ENCODE results near the gene WWOX. TPM values are rescaled to one million over a fixed set of nuclear protein-coding genes. Genes with fewer than 3 reads are reported as not detected.

The WWOX gene
- polyA plus RNA-seq, 1 donor from 2014 or later = 25.6 TPM

GRCh38 chr16:79143026-79143425, 1043.6 kb downstream of the WWOX start:
- H2AFZ ChIP-seq (ENCODE audit: low read depth, low read length) = no peak overlapping the region
- no peaks in the 10 kb centered on the region for H3K27me3 ChIP-seq (ENCODE audit: insufficient read depth, low read depth, low read length)
- H3K4me3 ChIP-seq (ENCODE audit: low read length) = no peak overlapping the region
- H3F3A ChIP-seq (ENCODE audit: insufficient read depth, low read length, poor library complexity, severe bottlenecking) = no peaks in the 10 kb centered on the region
- H3K9me3 ChIP-seq (ENCODE audit: low read length) = no peaks in the 10 kb centered on the region
- no peaks in the 10 kb centered on the region for H3K36me3 ChIP-seq (ENCODE audit: insufficient read depth, low read length)
- H3K79me2 ChIP-seq (replicated peaks; ENCODE audit: insufficient read depth, low read length) = no peaks in the 10 kb centered on the region
- no peak overlapping the region for H3K4me2 ChIP-seq (ENCODE audit: low read length)
- no peak overlapping the region for H3K27ac ChIP-seq (ENCODE audit: low read length)
- TF ChIP-seq MXI1 (conservative IDR thresholded peaks at IDR 0.05; ENCODE audit: poor library complexity, severe bottlenecking) (no peak), TAF1 (IDR thresholded peaks at IDR 0.05; ENCODE audit: low read depth) (no peak), RAD21 (conservative IDR thresholded peaks at IDR 0.05) (no peak), EP300 (conservative IDR thresholded peaks at IDR 0.05; ENCODE audit: poor library complexity, severe bottlenecking) (no peak), CTCF (IDR thresholded peaks at IDR 0.05; ENCODE audit: poor library complexity, severe bottlenecking) (no peak), EZH2 (IDR thresholded peaks at IDR 0.05; ENCODE audit: borderline replicate concordance, insufficient read depth, low read length, poor library complexity, severe bottlenecking) (no peak), POLR2AphosphoS5 (IDR thresholded peaks at IDR 0.05) (no peak), REST (IDR thresholded peaks at IDR 0.05; ENCODE audit: borderline replicate concordance) (no peak), SMC3 (conservative IDR thresholded peaks at IDR 0.05; ENCODE audit: poor library complexity) (no peak)
- H3K9me2 ChIP-seq (ENCODE audit: insufficient read depth, low read length) = no peaks in the 10 kb centered on the region
- no peaks in the 10 kb centered on the region for H4K20me1 ChIP-seq (ENCODE audit: insufficient read depth)
- no peak overlapping the region for H3K9ac ChIP-seq (ENCODE audit: low read length)

GRCh38 chr16:79150151-79150550, 1050.7 kb downstream of the WWOX start:
- Histone ChIP-seq H3K9me2 (ENCODE audit: insufficient read depth, low read length) (no peaks in the 10 kb centered on the region), H3K36me3 (ENCODE audit: insufficient read depth, low read length) (no peaks in the 10 kb centered on the region), H3F3A (ENCODE audit: insufficient read depth, low read length, poor library complexity, severe bottlenecking) (no peaks in the 10 kb centered on the region), H3K79me2 (replicated peaks; ENCODE audit: insufficient read depth, low read length) (no peaks in the 10 kb centered on the region), H3K4me3 (ENCODE audit: low read length) (no peak overlapping the region), H3K4me2 (ENCODE audit: low read length) (no peak overlapping the region), H4K20me1 (ENCODE audit: insufficient read depth) (no peaks in the 10 kb centered on the region), H3K27ac (ENCODE audit: low read length) (no peak overlapping the region), H3K9me3 (ENCODE audit: low read length) (no peaks in the 10 kb centered on the region), H2AFZ (ENCODE audit: low read depth, low read length) (no peak overlapping the region), H3K27me3 (ENCODE audit: insufficient read depth, low read depth, low read length) (no peaks in the 10 kb centered on the region), H3K9ac (ENCODE audit: low read length) (no peak overlapping the region)
- no peak for TF ChIP-seq TAF1 (IDR thresholded peaks at IDR 0.05; ENCODE audit: low read depth)

Measured in neural cell (in vitro differentiated cells).